Stimulated activated CD8-positive, alpha-beta memory T cell treated with anti-CD3 and anti-CD28 coated beads, Interleukin-12 subunit alpha, Interleukin-12 subunit beta, amount 100 ng/mL, for 1 hour (primary cell): ENCODE measurements around the gene PCGF1.
"Not testable (repeated sequence)": the region's sequence is repeated elsewhere in the genome, so short reads cannot be mapped to it uniquely, and the experiment has no call there.

Source experiments
- DNase-seq: peaks from one replicate; pipeline ENCODE4 v3.0.0-alpha.2; 2020; ENCODE audit warnings: low read depth

Gene PCGF1

GRCh38 chr2:74472086-74472944, 35.2 kb downstream of the PCGF1 start, which contains the start of gene MRPL53:
Gene MRPL53 (minus strand): TSS chr2:74472680. CDS start chr2:74472660, 20 bp downstream.
- DNase-seq: peak; percentile 96

- DNase-seq: no peak
These were observed 36.0 kb downstream of the PCGF1 start for GRCh38 chr2:74471332-74472065.

- not testable (repeated sequence) for DNase-seq
These were observed 36.8 kb downstream of the PCGF1 start for GRCh38 chr2:74470742-74471141.

- DNase-seq: no peak
These were observed 43.1 kb downstream of the PCGF1 start for GRCh38 chr2:74464406-74464805.

GRCh38 chr2:74462786-74463105, 44.7 kb downstream of the PCGF1 start:
- no peak for DNase-seq

GRCh38 chr2:74462054-74462785, 45.3 kb downstream of the PCGF1 start:
- DNase-seq: no peak

GRCh38 chr2:74461187-74462053, 46.1 kb downstream of the PCGF1 start:
- no peak for DNase-seq

GRCh38 chr2:74460187-74460586, 47.3 kb downstream of the PCGF1 start:
- not testable (repeated sequence) for DNase-seq

- DNase-seq: not testable (repeated sequence)
These were observed 47.9 kb downstream of the PCGF1 start for GRCh38 chr2:74459503-74460118.

- no peak for DNase-seq
These were observed 48.5 kb downstream of the PCGF1 start for GRCh38 chr2:74458938-74459363.

GRCh38 chr2:74458132-74458937, 49.2 kb downstream of the PCGF1 start, which contains the start of gene WBP1:
Gene WBP1 (plus strand): TSS chr2:74458438. CDS start chr2:74458603, 165 bp downstream.
- DNase-seq: peak; percentile 98

- DNase-seq: peak; percentile 69
These were observed 49.9 kb downstream of the PCGF1 start for GRCh38 chr2:74457549-74458131.

- no peak for DNase-seq
These were observed 50.4 kb downstream of the PCGF1 start for GRCh38 chr2:74457129-74457548.
